NCI-H345 treated with DMSO at 0.1 percent for 48 hours (cell line): ENCODE measurements around the gene TSPAN9.

Experiments
- DNase-seq: peaks from one replicate; lab custom pipeline; 2025; ENCODE audit not compliant: unreplicated experiment; lab: John Stamatoyannopoulos, UW

The TSPAN9 gene

GRCh38 chr12:3184485-3184884 is 107.3 kb downstream of the TSPAN9 start:
- no peak for DNase-seq

- no peak for DNase-seq
Observed at GRCh38 chr12:3185260-3185870, 108.2 kb downstream of the TSPAN9 start.

GRCh38 chr12:3186546-3187215 is 109.5 kb downstream of the TSPAN9 start:
- no peak for DNase-seq

GRCh38 chr12:3187846-3188770 is 110.9 kb downstream of the TSPAN9 start:
- DNase-seq, result no peak

- DNase-seq, result no peak
Observed at GRCh38 chr12:3189282-3189681, 112.1 kb downstream of the TSPAN9 start.

- DNase-seq, result no peak
Observed at GRCh38 chr12:3190101-3190500, 112.9 kb downstream of the TSPAN9 start.

- no peak for DNase-seq
Observed at GRCh38 chr12:3191450-3191849, 114.3 kb downstream of the TSPAN9 start.

- no peak for DNase-seq
Observed at GRCh38 chr12:3192221-3192620, 115.0 kb downstream of the TSPAN9 start.

- no peak for DNase-seq
Observed at GRCh38 chr12:3193131-3193530, 116.0 kb downstream of the TSPAN9 start.

- DNase-seq, result no peak
Observed at GRCh38 chr12:3193755-3194154, 116.6 kb downstream of the TSPAN9 start.

- no peak for DNase-seq
Observed at GRCh38 chr12:3195337-3195736, 118.2 kb downstream of the TSPAN9 start.

GRCh38 chr12:3195859-3196483 is 118.8 kb downstream of the TSPAN9 start:
- DNase-seq, result no peak

GRCh38 chr12:3196488-3196887 is 119.3 kb downstream of the TSPAN9 start:
- DNase-seq, result no peak

- DNase-seq, result no peak
Observed at GRCh38 chr12:3197131-3197818, 120.1 kb downstream of the TSPAN9 start.

GRCh38 chr12:3199551-3200031 is 122.4 kb downstream of the TSPAN9 start:
- no peak for DNase-seq

GRCh38 chr12:3200032-3200617 is 122.9 kb downstream of the TSPAN9 start:
- DNase-seq, result peak; percentile 23

GRCh38 chr12:3200814-3201233 is 123.6 kb downstream of the TSPAN9 start:
- no peak for DNase-seq

- no peak for DNase-seq
Observed at GRCh38 chr12:3201339-3202051, 124.3 kb downstream of the TSPAN9 start.

GRCh38 chr12:3202096-3202495 is 124.9 kb downstream of the TSPAN9 start:
- no peak for DNase-seq
